Activated CD8-positive, alpha-beta T cell treated with anti-CD3 and anti-CD28 coated beads, Interleukin-2, amount 10 ng/mL, durations not matched to agents 7 days and 5 days (primary cell): ENCODE data around the gene ALMS1. TPM values are rescaled to one million over a fixed set of nuclear protein-coding genes. Genes with fewer than 3 reads are reported as not detected.
A peak's percentile ranks its signal among the peaks of the same experiment; 100 is the strongest.
"Not testable (repeated sequence)": the region's sequence is repeated elsewhere in the genome, so short reads cannot be mapped to it uniquely, and the experiment has no call there.

ENCODE experiments used
- ATAC-seq: fragments of 150-1000 bp; cut with Tn5 transposase; one replicate; pipeline ENCODE4 v1.10.0; 2021; ENCODE audit warnings: moderate library complexity
- CTCF ChIA-PET: fragments of 350-600 bp; sonication (Branson Sonifier 250); formaldehyde crosslinking; loops from one replicate; lab custom pipeline; 2021; ENCODE audit warnings: antibody characterized with exemption; lab: Charles Lee
- POLR2A ChIA-PET: fragments of 350-600 bp; sonication (Branson Sonifier 250); formaldehyde crosslinking; loops from one replicate; lab custom pipeline; 2021; ENCODE audit warnings: antibody characterized with exemption; lab: Charles Lee
- DNase-seq: peaks from one replicate; pipeline ENCODE4 v3.0.0-alpha.2; 2020
- H3K27ac Mint-ChIP-seq: one replicate; pipeline ENCODE4 v1.8.0; 2021; ENCODE audit warnings: mild to moderate bottlenecking, mixed read lengths
- H3K27me3 Mint-ChIP-seq: one replicate; pipeline ENCODE4 v1.8.0; 2021; ENCODE audit warnings: low read depth, mixed read lengths
- H3K36me3 Mint-ChIP-seq: one replicate; pipeline ENCODE4 v1.8.0; 2021; ENCODE audit warnings: low read depth, mixed read lengths
- H3K4me1 Mint-ChIP-seq: one replicate; pipeline ENCODE4 v1.8.0; 2021; ENCODE audit warnings: low read depth, mixed read lengths
- H3K4me3 Mint-ChIP-seq: one replicate; pipeline ENCODE4 v1.8.0; 2021; ENCODE audit warnings: mild to moderate bottlenecking, mixed read lengths
- H3K9me3 Mint-ChIP-seq: one replicate; pipeline ENCODE4 v1.8.0; 2022; ENCODE audit warnings: mixed read lengths; ENCODE audit not compliant: insufficient read depth
- total RNA-seq, 2 experiments: library from RNA; stranded (reverse); gene quantifications; one replicate each; pipeline ENCODE4 v1.2.3, GENCODE V29; 2021

The ALMS1 gene, protein sequence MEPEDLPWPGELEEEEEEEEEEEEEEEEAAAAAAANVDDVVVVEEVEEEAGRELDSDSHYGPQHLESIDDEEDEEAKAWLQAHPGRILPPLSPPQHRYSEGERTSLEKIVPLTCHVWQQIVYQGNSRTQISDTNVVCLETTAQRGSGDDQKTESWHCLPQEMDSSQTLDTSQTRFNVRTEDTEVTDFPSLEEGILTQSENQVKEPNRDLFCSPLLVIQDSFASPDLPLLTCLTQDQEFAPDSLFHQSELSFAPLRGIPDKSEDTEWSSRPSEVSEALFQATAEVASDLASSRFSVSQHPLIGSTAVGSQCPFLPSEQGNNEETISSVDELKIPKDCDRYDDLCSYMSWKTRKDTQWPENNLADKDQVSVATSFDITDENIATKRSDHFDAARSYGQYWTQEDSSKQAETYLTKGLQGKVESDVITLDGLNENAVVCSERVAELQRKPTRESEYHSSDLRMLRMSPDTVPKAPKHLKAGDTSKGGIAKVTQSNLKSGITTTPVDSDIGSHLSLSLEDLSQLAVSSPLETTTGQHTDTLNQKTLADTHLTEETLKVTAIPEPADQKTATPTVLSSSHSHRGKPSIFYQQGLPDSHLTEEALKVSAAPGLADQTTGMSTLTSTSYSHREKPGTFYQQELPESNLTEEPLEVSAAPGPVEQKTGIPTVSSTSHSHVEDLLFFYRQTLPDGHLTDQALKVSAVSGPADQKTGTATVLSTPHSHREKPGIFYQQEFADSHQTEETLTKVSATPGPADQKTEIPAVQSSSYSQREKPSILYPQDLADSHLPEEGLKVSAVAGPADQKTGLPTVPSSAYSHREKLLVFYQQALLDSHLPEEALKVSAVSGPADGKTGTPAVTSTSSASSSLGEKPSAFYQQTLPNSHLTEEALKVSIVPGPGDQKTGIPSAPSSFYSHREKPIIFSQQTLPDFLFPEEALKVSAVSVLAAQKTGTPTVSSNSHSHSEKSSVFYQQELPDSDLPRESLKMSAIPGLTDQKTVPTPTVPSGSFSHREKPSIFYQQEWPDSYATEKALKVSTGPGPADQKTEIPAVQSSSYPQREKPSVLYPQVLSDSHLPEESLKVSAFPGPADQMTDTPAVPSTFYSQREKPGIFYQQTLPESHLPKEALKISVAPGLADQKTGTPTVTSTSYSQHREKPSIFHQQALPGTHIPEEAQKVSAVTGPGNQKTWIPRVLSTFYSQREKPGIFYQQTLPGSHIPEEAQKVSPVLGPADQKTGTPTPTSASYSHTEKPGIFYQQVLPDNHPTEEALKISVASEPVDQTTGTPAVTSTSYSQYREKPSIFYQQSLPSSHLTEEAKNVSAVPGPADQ (N-terminal part only)
- total RNA-seq = 10 to 100 TPM; 19.9 to 21.3 TPM

DNA sequence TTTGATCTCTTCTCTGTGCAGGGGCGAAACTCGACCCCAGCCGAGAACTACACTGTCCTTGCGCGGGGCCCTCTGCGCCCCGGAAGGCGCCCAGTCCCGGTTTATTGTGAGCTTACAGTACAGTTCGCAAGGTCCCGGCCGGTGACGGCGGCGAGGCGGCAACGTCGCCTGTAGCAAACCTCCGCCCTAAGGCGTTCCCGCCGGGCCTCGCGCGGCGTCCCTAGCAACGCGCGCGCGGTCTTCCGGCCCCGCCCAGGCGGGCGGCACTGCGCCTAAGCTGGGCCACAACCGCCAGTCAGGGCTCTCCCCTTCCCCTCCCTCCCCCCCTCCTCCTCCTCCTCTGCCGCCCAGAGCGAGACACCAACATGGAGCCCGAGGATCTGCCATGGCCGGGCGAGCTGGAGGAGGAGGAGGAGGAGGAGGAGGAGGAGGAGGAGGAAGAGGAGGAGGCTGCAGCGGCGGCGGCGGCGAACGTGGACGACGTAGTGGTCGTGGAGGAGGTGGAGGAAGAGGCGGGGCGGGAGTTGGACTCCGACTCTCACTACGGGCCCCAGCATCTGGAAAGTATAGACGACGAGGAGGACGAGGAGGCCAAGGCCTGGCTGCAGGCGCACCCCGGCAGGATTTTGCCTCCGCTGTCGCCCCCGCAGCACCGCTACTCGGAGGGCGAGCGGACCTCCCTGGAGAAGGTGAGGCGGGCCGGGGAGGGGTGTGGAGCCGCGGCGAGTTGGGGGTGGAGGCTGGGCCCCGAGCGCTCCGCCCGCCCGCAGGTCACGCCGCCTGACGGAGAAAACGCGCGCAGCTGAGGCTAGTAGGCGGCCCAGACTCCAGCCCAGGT is at the start of gene ALMS1:
TSS of gene ALMS1 (plus strand) at position 333 of the 838 bp plus-strand sequence. CDS start at position 366, 33 bp downstream.
- ChIA-PET CTCF (interaction anchor here (0.6 to 1.6 kb wide), 3 partner anchors 95 to 173 kb away, joined by 3 to 5 read pairs (median 4); no protein-coding TSS in a partner anchor), POLR2A (interaction anchor here (0.6 to 1.9 kb wide), 7 partner anchors 38 to 351 kb away, joined by 3 to 7 read pairs (median 4); partner anchors contain the start of genes FBXO41, PRADC1 and TPRKB)
- peak within 1 kb of the TSS; percentile 90 for H3K4me3 Mint-ChIP-seq
- H3K4me1 Mint-ChIP-seq = peaks cover 23% of the 10 kb centered on the region
- H3K36me3 Mint-ChIP-seq = peaks cover 8% of the 10 kb centered on the region
- DNase-seq = peak; percentile 92
- H3K27ac Mint-ChIP-seq = peak within 1 kb of the TSS; percentile 89
- peaks cover 6% of the 10 kb centered on the region for H3K27me3 Mint-ChIP-seq
- H3K9me3 Mint-ChIP-seq = no peaks in the 10 kb centered on the region
- peak; percentile 86 for ATAC-seq

DNA sequence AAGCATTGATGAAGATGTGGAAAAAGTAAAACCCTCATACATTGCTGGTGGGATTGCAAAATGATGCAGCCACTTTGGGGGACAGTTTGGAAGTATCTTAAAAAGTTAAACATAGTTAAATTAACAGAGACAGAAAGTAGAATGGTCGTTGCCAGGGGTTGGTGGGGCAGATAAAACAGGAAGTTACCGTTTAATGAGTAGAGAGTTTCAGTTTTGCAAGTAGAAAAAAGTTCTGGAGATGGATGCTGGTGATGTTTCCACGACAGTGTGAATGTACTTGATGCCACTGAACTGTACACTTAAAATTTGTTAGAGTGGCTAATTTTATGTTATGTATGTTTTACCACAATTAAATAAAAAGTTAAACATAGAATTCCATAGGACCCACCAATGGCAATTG is 47.8 kb upstream of the ALMS1 start:
- peaks cover 7% of the 10 kb centered on the region for H3K9me3 Mint-ChIP-seq
- ChIA-PET POLR2A (no interaction called here), CTCF (no interaction called here)
- H3K27me3 Mint-ChIP-seq = peaks cover 9% of the 10 kb centered on the region
- ATAC-seq (no peak), DNase-seq (no peak)
- H3K36me3 Mint-ChIP-seq = peaks cover 2% of the 10 kb centered on the region
- no peak overlapping the region for H3K4me3 Mint-ChIP-seq
- H3K27ac Mint-ChIP-seq = no peak overlapping the region
- H3K4me1 Mint-ChIP-seq = peaks cover 10% of the 10 kb centered on the region

GRCh38 chr2:73339201-73339600 is 46.4 kb upstream of the ALMS1 start:
- ChIA-PET CTCF (no interaction called here), POLR2A (no interaction called here)
- ATAC-seq = no peak

GRCh38 chr2:73341039-73341438 is 44.6 kb upstream of the ALMS1 start:
- H3K27me3 Mint-ChIP-seq = peaks cover 9% of the 10 kb centered on the region
- ATAC-seq = no peak
- no peaks in the 10 kb centered on the region for H3K9me3 Mint-ChIP-seq
- H3K27ac Mint-ChIP-seq = no peak overlapping the region
- no peak overlapping the region for H3K4me3 Mint-ChIP-seq
- no peak for DNase-seq
- H3K4me1 Mint-ChIP-seq = peaks cover 5% of the 10 kb centered on the region
- H3K36me3 Mint-ChIP-seq = no peaks in the 10 kb centered on the region
- ChIA-PET CTCF (no interaction called here), POLR2A (interaction anchor here (0.6 kb wide), 1 partner anchor 183 kb away, joined by 3 read pairs; no protein-coding TSS in a partner anchor)

More at GRCh38 chr2:73339201-73339600, 46.4 kb upstream of the ALMS1 start:
- Mint-ChIP-seq H3K27me3 (peaks cover 6% of the 10 kb centered on the region), H3K36me3 (peaks cover 2% of the 10 kb centered on the region), H3K9me3 (peaks cover 6% of the 10 kb centered on the region), H3K4me3 (no peak overlapping the region), H3K27ac (no peak overlapping the region), H3K4me1 (peaks cover 5% of the 10 kb centered on the region)
- DNase-seq = no peak

- Mint-ChIP-seq H3K4me1 (no peaks in the 10 kb centered on the region), H3K27ac (no peak overlapping the region), H3K9me3 (no peaks in the 10 kb centered on the region), H3K4me3 (no peak overlapping the region), H3K36me3 (no peaks in the 10 kb centered on the region), H3K27me3 (peaks cover 12% of the 10 kb centered on the region)
- POLR2A ChIA-PET = no interaction called here
- CTCF ChIA-PET = no interaction called here
- ATAC-seq (no peak), DNase-seq (no peak)
These were observed 41.6 kb upstream of the ALMS1 start for GRCh38 chr2:73343992-73344391.

DNA sequence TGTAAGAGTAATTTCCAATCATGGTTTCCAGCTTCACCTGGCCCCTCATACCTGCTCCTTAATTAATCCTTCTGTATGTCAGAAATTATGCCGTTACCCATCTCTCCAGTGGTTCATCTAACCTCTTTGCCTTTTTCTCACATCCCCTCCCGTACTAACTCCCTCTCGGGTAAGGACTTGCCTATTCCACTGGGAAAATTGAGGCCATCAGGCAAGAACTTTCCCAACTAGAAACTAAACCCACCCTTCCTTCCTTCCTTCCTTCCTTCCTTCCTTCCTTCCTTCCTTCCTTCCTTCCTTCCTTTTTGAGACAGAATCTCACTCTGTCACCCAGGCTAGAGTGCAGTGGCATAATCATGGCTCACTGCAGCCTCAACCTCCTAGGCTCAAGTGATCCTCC is 40.9 kb upstream of the ALMS1 start:
- H3K4me1 Mint-ChIP-seq, H3K36me3 Mint-ChIP-seq, H3K27ac Mint-ChIP-seq, POLR2A ChIA-PET, H3K9me3 Mint-ChIP-seq, CTCF ChIA-PET, H3K4me3 Mint-ChIP-seq, ATAC-seq, DNase-seq: not testable (repeated sequence)
- peaks cover 14% of the 10 kb centered on the region for H3K27me3 Mint-ChIP-seq

DNA sequence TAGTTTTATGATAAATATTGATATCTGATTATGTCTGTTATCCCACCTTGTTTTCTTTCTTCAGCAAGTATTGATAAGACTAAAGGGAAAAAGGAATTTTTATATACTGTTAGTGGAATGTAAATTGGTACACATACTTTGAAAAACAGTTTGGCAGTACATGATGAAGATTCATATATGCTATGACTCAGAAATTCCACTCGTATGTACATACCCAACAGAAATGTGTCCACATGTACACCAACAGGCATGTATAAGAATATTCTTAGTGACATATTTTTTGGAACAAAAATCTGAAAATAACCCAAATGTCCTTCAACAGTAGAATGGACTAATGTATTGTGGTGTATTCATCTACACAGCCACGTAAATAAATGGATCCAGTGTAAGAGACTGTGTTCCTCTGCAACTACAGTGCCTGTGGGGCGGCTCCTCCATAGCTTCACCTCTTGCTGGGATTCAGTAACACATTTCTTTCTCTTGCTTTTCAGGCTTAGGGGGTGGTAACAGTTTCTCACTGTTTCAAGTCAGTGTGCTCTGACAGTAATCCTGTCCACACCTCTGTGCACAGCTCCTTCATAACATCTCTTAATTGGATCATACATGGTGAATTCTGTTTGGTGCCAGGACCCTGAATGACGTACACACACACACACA is 35.5 kb upstream of the ALMS1 start:
- ChIA-PET POLR2A (no interaction called here), CTCF (no interaction called here)
- no peak overlapping the region for H3K27ac Mint-ChIP-seq

GRCh38 chr2:73356097-73356496 is 29.5 kb upstream of the ALMS1 start:
- Mint-ChIP-seq H3K27me3 (peaks cover 6% of the 10 kb centered on the region), H3K27ac (no peak overlapping the region), H3K36me3 (no peaks in the 10 kb centered on the region), H3K9me3 (peaks cover 5% of the 10 kb centered on the region), H3K4me3 (no peak overlapping the region), H3K4me1 (no peaks in the 10 kb centered on the region)
- CTCF ChIA-PET = no interaction called here
- ATAC-seq (no peak), DNase-seq (no peak)
- POLR2A ChIA-PET = no interaction called here

More for the DNA sequence above, 35.5 kb upstream of the ALMS1 start:
- no peak for DNase-seq
- Mint-ChIP-seq H3K9me3 (no peaks in the 10 kb centered on the region), H3K4me1 (no peaks in the 10 kb centered on the region), H3K4me3 (no peak overlapping the region), H3K27me3 (peaks cover 15% of the 10 kb centered on the region), H3K36me3 (no peaks in the 10 kb centered on the region)
- ATAC-seq = no peak

DNA sequence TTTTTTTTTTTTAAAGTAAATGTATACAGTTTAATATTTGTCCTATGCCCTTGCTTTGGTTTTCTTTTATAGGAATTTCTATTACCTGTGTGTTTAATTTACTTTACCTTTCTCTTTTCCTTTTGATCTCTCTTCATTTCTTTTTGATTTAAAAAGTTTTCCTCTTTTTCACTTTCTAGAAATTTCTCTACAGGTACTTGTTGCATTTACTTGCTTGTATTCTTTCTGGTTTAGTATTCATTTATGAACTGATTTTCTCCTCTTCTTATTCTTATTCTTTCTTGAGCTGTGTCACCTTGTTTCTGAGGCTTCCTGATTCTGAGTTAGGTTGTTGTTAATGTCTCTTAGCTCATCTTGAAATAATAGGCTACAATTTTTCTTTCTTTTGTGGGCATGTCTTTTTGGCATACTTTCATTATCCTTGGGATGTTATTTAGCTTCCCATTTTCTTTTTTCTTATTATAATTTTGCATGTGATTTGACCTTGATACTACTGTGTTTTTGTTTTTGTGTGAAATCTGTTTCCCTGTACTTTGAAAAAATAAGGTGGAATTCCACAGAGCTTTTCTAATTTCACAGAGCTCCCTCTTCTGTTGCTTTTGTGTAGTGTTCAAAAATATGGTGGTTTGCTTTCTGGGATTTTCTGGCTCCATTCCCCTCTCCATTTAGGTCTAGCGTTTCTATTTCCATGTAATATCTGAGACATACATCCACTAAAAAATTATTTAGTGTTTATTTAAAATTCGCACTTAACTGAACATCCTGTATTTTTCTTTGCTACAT is 25.5 kb upstream of the ALMS1 start:
- DNase-seq (no peak), ATAC-seq (no peak)
- Mint-ChIP-seq H3K27ac (no peak overlapping the region), H3K4me1 (no peaks in the 10 kb centered on the region), H3K9me3 (peaks cover 5% of the 10 kb centered on the region), H3K27me3 (peaks cover 8% of the 10 kb centered on the region), H3K36me3 (no peaks in the 10 kb centered on the region), H3K4me3 (no peak overlapping the region)
- CTCF ChIA-PET = interaction anchor here (0.6 to 1.4 kb wide), 5 partner anchors 9 to 926 kb away, joined by 3 to 6 read pairs (median 4); no protein-coding TSS in a partner anchor
- POLR2A ChIA-PET = interaction anchor here (0.8 kb wide), 1 partner anchor 888 kb away, joined by 3 read pairs; no protein-coding TSS in a partner anchor

DNA sequence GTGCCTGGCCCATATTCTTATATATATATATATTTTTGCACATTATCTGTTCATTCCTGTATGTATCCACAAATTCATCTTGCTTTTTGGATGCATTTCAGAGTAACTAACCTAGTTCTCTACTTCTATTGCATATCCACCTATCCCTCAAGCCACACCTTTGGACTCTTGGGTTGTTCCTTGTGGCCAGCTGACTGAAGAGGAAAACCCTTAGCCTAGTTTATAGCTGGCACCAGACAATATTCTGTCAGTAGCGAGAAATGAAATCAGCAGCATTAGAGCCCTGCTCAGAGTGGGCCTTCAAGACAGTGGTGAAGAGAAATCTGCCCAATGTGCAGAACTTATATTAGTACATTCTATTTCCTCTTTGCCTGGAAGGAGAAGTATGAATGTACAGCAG is 19.6 kb upstream of the ALMS1 start:
- DNase-seq (no peak), ATAC-seq (no peak)
- peaks cover 4% of the 10 kb centered on the region for H3K27me3 Mint-ChIP-seq
- no peak overlapping the region for H3K4me3 Mint-ChIP-seq
- H3K9me3 Mint-ChIP-seq = no peaks in the 10 kb centered on the region
- H3K27ac Mint-ChIP-seq = no peak overlapping the region
- no peaks in the 10 kb centered on the region for H3K4me1 Mint-ChIP-seq
- ChIA-PET POLR2A (no interaction called here), CTCF (no interaction called here)
- H3K36me3 Mint-ChIP-seq = no peaks in the 10 kb centered on the region
